Adrenal gland (tissue), 12 donors: ENCODE results near the gene MIGA2. TPM values are rescaled to one million over a fixed set of nuclear protein-coding genes. Genes with fewer than 3 reads are reported as not detected.

Experiments
- DNase-seq, 7 donors: peaks; one replicate each; pipeline ENCODE4 v3.0.0-alpha.2; 2019 to 2020
- H3K27ac ChIP-seq, 5 donors: fragments of 200-600 bp; sonication (generic) in 4 of 5; 1 replicate in 3 of 5; 2 replicates in 2 of 5; pipeline versions ENCODE4 v1.5.1 to v1.8.0; 2016 to 2020; ENCODE audit warnings: mild to moderate bottlenecking in 1 of 5
- H3K27me3 ChIP-seq: fragments of 200-600 bp; 2 replicates; pipeline ENCODE4 v1.8.0; 2021
- H3K36me3 ChIP-seq, 2 donors: fragments of 200-600 bp; replicated peaks in 1 of 2; 1 replicate in 1 of 2; 2 replicates in 1 of 2; pipeline versions ENCODE4 v1.5.1 to v1.8.0; 2018 to 2022
- H3K4me1 ChIP-seq, 2 donors: fragments of 200-600 bp; replicated peaks in 1 of 2; 1 replicate in 1 of 2; 2 replicates in 1 of 2; pipeline versions ENCODE4 v1.5.1 to v1.8.0; 2018 to 2021
- H3K4me3 ChIP-seq, 4 donors: fragments of 200-600 bp; sonication (generic) in 3 of 4; one replicate each; pipeline ENCODE4 v1.5.1; 2016 to 2018
- H3K9me3 ChIP-seq, 3 donors: fragments of 200-600 bp; sonication (generic) in 1 of 3; replicated peaks in 1 of 3; 1 replicate in 2 of 3; 2 replicates in 1 of 3; pipeline versions ENCODE4 v1.5.1 to v1.8.0; 2016 to 2021
- CTCF ChIP-seq, 6 experiments: fragments of 450-650 bp in 4 of 6; fragments of 200-600 bp in 2 of 6; sonication (generic) in 1 of 6; IDR thresholded peaks; 1 replicate in 5 of 6; 2 replicates in 1 of 6; pipeline versions ENCODE4 v1.5.1 to v1.8.0; 2016 to 2021; ENCODE audit warnings: antibody characterized with exemption in 6 of 6, mild to moderate bottlenecking in 2 of 6, moderate library complexity in 1 of 6
- POLR2A ChIP-seq, 2 donors: fragments of 450-650 bp; IDR thresholded peaks; one replicate each; pipeline ENCODE4 v1.6.1; 2017; ENCODE audit warnings: antibody characterized with exemption in 2 of 2, mild to moderate bottlenecking in 2 of 2, moderate library complexity in 1 of 2
- WGBS, 4 donors: extraction: QIAGEN DNeasy Blood & Tissue Kit in 2 of 4; methylation state at CpG; one replicate each; pipeline versions ENCODE4 v1.1.5 to v1.1.7; 2013 to 2017; 5-methylcytosine and 5-hydroxymethylcytosine counted together
- intact Hi-C, 2 donors: fragments of 100-400 bp; cut with DNase I; formaldehyde crosslinking; loops; one replicate each; pipeline versions ENCODE4 v1.14.1 to v1.15.0; 2022 to 2023
- polyA plus RNA-seq, 3 donors: library from polyadenylated mRNA; stranded (reverse); fragments of 200-250 nt in 2 of 3; fragments of 350-450 nt in 1 of 3; fragmentation: Illumina TruSeq in 1 of 3; extraction: RNeasy Lipid Tissue Mini Kit (QIAGEN cat#74804) in 1 of 3; gene quantifications; one replicate each; pipeline ENCODE4 v1.2.3, GENCODE V29; 2013 to 2014
- total RNA-seq, 9 donors: library from RNA; depleted of rRNA in 4 of 9; stranded (reverse); fragments of >200 nt in 4 of 9; fragments of 120-200 nt in 1 of 9; fragmentation: NEBNext Ultra II Directional in 1 of 9; extraction: Animal tissue kit (Norgen Biotek cat#: 25700) in 1 of 9; gene quantifications; one replicate each; pipeline versions ENCODE4 v1.1.0 to v1.2.4, GENCODE V29; 2013 to 2023
- donor health status: healthy with polysubstance abuse.
- donor health status: Bipolar disorder and iron deficiency.
- donor health status: DM: yes; HTN: yes; CAD: no.
- donor health status: DM: no; HTN: no; CAD: no.
- donor health status: DM: no; HTN: no; CAD: no.
- donor health status: DM: yes; HTN: yes; CAD: no.

Gene MIGA2
- total and polyA plus RNA-seq, 12 donors = 8.9 to 74.6 (median 43.7) TPM

DNA sequence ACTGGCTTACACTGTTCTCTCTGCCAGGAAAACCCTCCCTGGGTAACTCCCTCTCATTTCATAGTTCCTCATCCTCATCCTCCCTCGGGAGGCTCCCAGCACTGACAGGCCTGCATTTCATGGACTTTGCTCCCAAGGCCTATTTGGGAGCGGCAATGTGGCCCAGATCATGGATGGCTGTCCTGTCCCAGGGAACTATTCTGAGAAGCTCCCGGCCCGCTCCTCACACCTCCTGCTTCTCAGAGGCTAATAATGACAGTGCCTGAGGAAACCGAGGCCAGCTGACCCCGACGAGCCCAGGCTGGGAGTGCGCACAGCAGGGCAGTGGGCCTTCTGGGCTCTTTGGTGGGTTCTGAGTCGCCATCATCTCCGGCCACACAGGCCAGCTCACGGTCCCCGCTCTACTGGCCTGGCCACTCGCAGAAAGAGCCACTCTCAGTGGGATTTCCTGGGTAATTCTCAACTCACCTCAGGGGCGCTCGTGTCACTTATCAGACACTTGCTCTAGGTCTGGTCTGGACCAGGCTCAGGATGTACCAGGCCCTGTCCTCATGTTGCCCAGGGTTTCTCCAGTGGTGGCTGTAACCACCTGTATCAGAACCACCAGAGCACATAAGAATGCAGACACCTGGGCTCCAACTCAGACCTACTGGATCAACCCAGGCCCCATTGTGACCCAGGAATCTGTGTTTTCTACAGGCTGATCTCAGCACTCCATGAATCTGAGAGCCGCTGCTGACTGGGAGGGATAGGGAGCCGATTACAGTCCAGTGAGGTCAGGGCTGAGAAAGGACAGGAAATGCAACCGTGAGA lies 42.5 kb downstream of the MIGA2 start:
- no peak for DNase-seq
- no peak overlapping the region for H3K4me3 ChIP-seq
- H3K36me3 ChIP-seq = no peaks in the 10 kb centered on the region
- H3K27me3 ChIP-seq = no peaks in the 10 kb centered on the region
- H3K4me1 ChIP-seq = peaks cover 14 to 18% of the 10 kb centered on the region in 2 donors
- intact Hi-C loops = no loop called here
- 82 to 88% (median 83%) methylated on average over 12 to 18 of the region's 18 CpGs for WGBS, 4 donors
- no peak overlapping the region for H3K27ac ChIP-seq
- H3K9me3 ChIP-seq = no peaks in the 10 kb centered on the region
- TF ChIP-seq POLR2A (IDR thresholded peaks at IDR 0.05) (no peak), CTCF (IDR thresholded peaks at IDR 0.05) (no peak)

DNA sequence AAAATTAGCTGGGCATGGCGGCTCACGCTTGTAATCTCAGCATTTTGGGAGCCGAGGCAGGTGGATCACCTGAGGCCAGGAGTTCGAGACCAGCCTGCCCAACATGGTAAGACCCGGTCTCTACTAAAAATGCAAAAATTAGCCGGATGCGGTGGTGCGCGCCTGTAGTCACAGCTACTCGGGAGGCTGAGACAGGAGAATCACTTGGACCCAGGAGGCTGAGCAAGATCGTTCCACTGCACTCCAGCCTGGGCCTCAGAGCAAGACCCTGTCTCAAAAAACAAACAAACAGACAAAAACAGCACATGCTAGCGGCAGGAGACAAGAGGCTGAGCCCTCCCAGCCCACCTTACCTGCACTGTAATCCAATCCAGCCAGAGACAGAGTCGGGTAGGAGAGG lies 43.4 kb downstream of the MIGA2 start:
- Histone ChIP-seq H3K4me3 (no peak overlapping the region), H3K4me1 (peaks cover 14 to 18% of the 10 kb centered on the region in 2 donors), H3K9me3 (no peaks in the 10 kb centered on the region), H3K27ac (no peak overlapping the region), H3K36me3 (peaks cover 0 to 2% of the 10 kb centered on the region in 2 donors), H3K27me3 (no peaks in the 10 kb centered on the region)
- WGBS, 4 donors = 78 to 87% (median 85%) methylated on average over 13 of the region's 13 CpGs
- TF ChIP-seq CTCF (IDR thresholded peaks at IDR 0.05) (no peak), POLR2A (IDR thresholded peaks at IDR 0.05) (no peak)
- DNase-seq = no peak
- intact Hi-C loops = no loop called here

- intact Hi-C loops = no loop called here
- peak overlapping the region in 1 of 5 donors; percentile 7 for H3K27ac ChIP-seq
- H3K9me3 ChIP-seq = no peaks in the 10 kb centered on the region
- DNase-seq = no peak
- no peaks in the 10 kb centered on the region for H3K27me3 ChIP-seq
- TF ChIP-seq CTCF (IDR thresholded peaks at IDR 0.05) = no peak
- TF ChIP-seq POLR2A (IDR thresholded peaks at IDR 0.05) = no peak
- peaks cover 0 to 6% of the 10 kb centered on the region in 2 donors for H3K36me3 ChIP-seq
- peak overlapping the region in 3 of 4 donors; percentile 23 to 77 (median 45) for H3K4me3 ChIP-seq
- H3K4me1 ChIP-seq = peaks cover 14 to 18% of the 10 kb centered on the region in 2 donors
- 3 to 7% (median 6%) methylated on average over 8 to 12 of the region's 12 CpGs for WGBS, 4 donors
Measured at GRCh38 chr9:129080298-129080600, 43.8 kb downstream of the MIGA2 start.

- Histone ChIP-seq H3K4me1 (peaks cover 14 to 18% of the 10 kb centered on the region in 2 donors), H3K27me3 (no peaks in the 10 kb centered on the region), H3K9me3 (no peaks in the 10 kb centered on the region), H3K27ac (peak within 1 kb of the TSS in 4 of 5 donors; percentile 57 to 88 (median 76)), H3K4me3 (peak within 1 kb of the TSS; percentile 43 to 77 (median 63)), H3K36me3 (peaks cover 0 to 12% of the 10 kb centered on the region in 2 donors)
- intact Hi-C loops = no loop called here
- TF ChIP-seq CTCF (IDR thresholded peaks at IDR 0.05) (no peak), POLR2A (IDR thresholded peaks at IDR 0.05) (peak; percentile 39 to 61)
- WGBS, 4 donors = 0 to 1% (median 0%) methylated on average over 22 to 70 of the region's 70 CpGs; no CpG with 5 or more reads in 1 of the 4 donors
- peak; percentile 99 to 100 (median 100) for DNase-seq
Measured at GRCh38 chr9:129080601-129081387, 44.4 kb downstream of the MIGA2 start, which contains the start of gene DOLPP1. DOLPP1 (plus strand) TSS chr9:129081111; CDS start chr9:129081132, 21 bp downstream.
